ENCODE results near the gene GSE1.

Gene GSE1

GRCh38 chr16:85620374-85620773 lies 7.3 kb downstream of the GSE1 start:
- no peak for DNase-seq (ENCODE audit: low spot score)

- no peak for DNase-seq (ENCODE audit: low spot score)
These were observed 8.7 kb downstream of the GSE1 start for GRCh38 chr16:85621698-85622428.

DNA sequence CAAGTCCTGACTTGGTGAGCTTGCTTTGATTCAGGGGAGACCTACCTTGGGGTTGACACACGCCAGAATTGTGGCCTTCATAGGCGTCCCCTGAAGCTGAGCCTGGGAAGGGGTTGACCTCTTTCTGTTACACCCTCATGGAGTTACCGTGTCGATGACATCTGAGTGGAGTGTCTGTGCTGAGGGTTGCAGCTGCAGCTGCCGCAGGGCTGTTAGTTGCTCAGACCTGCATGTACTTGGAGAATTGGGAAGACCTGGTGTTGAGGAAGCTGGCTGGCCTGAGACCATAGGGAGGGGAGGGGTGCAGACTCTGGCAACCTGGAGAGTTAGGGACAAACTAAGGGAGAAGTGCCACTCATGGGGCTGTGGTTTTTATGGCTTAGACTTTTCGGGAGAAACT lies 9.6 kb downstream of the GSE1 start:
- no peak for DNase-seq (ENCODE audit: low spot score)

DNA sequence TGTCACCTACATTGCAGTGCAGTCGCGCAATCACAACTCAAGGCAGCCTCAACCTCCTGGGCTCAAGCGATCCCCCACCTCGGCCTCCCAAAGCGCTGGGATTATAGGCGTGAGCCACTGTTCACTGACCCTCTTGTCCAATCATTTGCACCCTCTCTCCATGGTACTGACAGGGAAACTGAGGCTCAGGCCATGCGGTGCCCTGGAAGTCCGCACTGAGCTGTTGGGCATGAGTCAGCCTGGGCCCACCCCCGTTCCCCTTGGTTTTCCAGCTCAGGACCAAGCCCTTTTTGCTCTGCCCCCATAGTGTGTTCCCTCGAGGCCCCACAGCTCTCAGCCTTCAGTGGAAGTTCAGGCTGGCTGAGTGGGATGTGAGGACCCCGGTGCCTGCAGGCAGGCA lies 10.1 kb downstream of the GSE1 start:
- DNase-seq (ENCODE audit: low spot score) = no peak

- DNase-seq (ENCODE audit: low spot score) = no peak
These were observed 11.0 kb downstream of the GSE1 start for GRCh38 chr16:85623997-85624601.

- DNase-seq (ENCODE audit: low spot score) = no peak
These were observed 11.5 kb downstream of the GSE1 start for GRCh38 chr16:85624646-85625045.

- no peak for DNase-seq (ENCODE audit: low spot score)
These were observed 11.9 kb downstream of the GSE1 start for GRCh38 chr16:85625053-85625452.

GRCh38 chr16:85625485-85626117 lies 12.5 kb downstream of the GSE1 start:
- no peak for DNase-seq (ENCODE audit: low spot score)

- DNase-seq (ENCODE audit: low spot score) = no peak
These were observed 13.3 kb downstream of the GSE1 start for GRCh38 chr16:85626191-85626981.

- no peak for DNase-seq (ENCODE audit: low spot score)
These were observed 14.0 kb downstream of the GSE1 start for GRCh38 chr16:85627089-85627488.

DNA sequence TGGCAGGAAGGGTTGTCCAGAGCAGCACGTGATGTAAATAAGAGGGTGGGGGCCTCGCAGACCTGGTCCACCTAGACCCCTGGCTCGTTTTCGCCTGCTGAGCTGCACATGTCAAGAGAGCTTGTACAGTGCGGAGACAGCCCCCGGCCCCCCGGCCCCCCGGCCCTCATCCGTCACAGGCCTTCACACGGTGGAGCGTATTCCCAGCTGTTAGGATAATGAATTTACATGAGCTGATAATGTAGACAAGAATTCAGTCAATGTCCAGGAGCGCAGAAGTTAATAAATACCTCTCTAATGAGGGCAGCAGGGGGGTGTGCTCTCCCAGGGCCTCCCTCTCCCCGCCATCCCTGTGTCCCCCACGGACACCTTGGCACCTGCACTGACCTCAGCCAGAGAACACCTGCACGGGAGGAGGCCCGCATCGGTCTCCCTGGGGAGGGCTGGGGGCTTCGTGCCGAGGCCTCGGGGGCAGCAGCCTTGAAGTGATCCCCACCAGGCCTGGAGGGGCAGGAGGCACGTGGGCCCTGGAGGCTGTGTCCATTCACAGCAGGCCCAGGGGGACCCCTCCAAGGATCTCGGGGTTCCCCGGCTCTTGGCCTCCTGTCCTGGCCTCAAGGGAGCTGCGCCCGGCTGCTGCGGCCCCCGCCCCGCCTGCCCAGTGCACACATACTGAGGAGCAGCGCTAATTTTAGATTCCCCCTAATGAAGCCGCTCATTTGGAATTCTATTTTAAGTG lies 14.6 kb downstream of the GSE1 start:
- no peak for DNase-seq (ENCODE audit: low spot score)

DNA sequence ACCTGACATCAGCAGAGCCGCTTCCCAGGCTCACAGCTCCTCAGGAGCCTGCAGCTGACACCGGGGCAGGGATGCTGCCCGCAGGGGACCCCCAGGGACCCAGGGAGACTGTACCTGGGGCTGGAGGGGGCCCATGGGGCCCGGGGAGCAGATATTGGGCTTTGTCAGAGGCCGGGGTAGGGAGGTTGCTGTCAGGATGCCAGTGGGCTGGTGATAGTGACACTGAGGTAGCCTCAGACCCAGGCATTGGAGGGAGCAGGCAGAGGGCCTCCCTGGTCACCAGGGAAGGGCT lies 15.1 kb downstream of the GSE1 start:
- no peak for DNase-seq (ENCODE audit: low spot score)

DNA sequence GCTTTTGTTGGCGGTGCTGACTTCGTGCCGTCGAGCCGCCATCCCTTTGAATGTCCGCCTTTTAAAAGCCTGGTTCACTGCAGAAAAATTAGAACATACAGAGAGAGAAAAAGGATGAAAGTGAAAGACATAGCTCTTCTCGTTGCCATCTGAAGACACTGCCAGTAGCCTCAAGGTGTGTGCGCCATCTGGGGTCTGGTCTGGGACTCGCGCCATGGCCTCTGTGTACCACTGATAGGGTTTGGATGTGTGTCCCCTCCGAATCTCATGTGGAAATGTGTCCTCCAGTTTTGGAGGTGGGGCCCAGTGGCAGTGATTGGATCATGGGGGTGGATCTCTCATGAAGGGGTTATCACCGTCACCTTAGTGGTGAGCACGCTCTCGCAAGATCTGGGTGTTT lies 15.5 kb downstream of the GSE1 start:
- no peak for DNase-seq (ENCODE audit: low spot score)

DNA sequence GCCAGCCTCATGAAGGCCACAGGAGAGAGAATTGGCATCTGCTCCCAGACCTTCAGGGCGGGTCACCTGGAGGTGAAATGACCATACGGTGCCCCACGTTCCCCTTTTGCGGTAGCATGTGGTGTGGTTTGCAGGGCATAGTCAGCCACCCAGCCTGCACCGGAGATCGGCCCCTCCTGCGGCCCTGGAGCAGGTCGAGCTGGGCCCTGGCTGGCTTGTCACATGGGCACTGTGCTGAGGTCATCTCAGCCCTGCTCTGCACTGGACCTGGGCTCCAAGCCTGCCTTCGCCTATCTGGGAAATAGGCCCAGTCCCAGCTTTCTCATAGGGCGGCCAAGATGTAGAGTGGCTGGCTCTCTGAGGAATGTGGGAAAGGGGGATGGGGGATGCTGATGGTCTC lies 16.2 kb downstream of the GSE1 start:
- DNase-seq (ENCODE audit: low spot score) = no peak

DNA sequence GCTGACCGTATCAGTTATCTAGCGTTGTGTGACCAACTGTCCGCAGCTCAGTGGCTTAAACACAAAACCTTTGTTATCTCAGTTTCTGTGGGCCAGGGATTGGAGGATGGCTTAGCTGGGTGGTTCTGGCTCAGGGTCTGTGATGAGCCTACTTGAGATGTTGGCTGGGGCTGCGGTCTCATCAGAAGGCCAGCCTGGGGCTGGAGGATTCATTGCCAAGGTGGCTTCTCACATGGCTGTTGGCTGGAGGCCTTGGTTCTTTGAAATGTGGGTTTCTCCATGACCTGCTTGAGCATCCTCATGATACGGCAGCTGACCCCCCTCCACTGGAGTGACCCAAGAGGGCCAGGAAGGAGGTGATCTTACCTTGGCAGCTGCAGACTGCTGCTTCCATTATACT lies 16.7 kb downstream of the GSE1 start:
- DNase-seq (ENCODE audit: low spot score) = no peak

GRCh38 chr16:85631230-85631629 lies 18.1 kb downstream of the GSE1 start:
- DNase-seq (ENCODE audit: low spot score) = no peak

DNA sequence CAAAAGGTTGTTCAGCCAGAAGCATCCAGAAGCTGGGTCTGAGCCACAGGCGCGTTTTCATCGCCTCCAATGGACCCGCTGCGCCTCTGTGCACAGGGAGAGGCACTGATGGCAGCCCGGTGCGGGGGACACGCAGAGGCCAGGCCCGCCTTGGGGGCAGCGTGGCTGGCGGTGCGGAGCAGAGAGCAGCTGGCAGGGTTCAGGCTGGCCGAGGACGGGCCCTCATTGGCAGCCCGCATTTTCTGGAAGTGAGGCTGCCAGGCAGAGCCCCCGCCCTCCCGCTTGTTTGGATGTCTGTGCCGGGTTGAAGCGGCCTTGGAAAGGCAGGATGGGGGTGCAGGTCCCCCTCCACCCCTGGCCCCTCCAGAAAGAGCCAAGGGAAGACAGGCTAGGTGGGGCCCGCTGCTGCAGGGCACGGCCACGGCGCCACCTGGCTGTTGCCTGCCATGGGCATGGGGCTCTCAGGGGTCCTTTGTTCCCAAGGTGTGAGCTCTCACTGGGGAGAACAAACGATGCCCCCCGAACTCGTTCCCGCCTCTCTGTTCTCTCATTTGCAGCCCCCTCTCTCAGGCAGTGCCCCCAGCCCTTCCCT lies 18.8 kb downstream of the GSE1 start:
- DNase-seq (ENCODE audit: low spot score) = no peak

- no peak for DNase-seq (ENCODE audit: low spot score)
These were observed 19.8 kb downstream of the GSE1 start for GRCh38 chr16:85632709-85633437.

DNA sequence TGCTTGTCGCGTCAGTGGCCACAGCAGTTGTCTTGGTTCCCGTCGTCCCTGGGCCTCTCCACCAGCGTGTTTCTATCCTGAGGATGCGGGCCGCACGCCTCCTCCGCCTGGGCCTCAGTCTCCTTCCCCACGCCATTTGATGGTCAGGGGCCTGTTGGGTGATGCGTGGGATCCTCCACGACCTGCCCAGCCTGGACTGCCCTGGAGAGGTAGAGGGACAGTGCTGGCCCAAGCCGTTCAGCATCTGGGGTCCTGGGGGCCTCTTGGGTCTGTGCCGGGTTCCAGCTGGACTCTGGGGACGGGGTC lies 20.3 kb downstream of the GSE1 start:
- no peak for DNase-seq (ENCODE audit: low spot score)

GRCh38 chr16:85633888-85634287 lies 20.8 kb downstream of the GSE1 start:
- DNase-seq (ENCODE audit: low spot score) = no peak

- DNase-seq (ENCODE audit: low spot score) = no peak
These were observed 21.8 kb downstream of the GSE1 start for GRCh38 chr16:85634747-85635544.

All from CD4-positive, alpha-beta T cell treated with Interleukin-2 at 100 ng/mL for 4 hours (primary cell).